H1 (cell line): ENCODE results near the gene MPV17L. TPM values are rescaled to one million over a fixed set of nuclear protein-coding genes. Genes with fewer than 3 reads are reported as not detected.

Experiments
- CBX8 ChIP-seq: fragments of 300-800, 300-1000 bp; sonication (generic); IDR thresholded peaks from 2 replicates; pipeline ENCODE4 v1.7.1; 2016; ENCODE audit warnings: low read depth, low read length, borderline replicate concordance
- CHD1 ChIP-seq: IDR thresholded peaks from 2 replicates; pipeline ENCODE4 v1.6.1; 2012; ENCODE audit warnings: low read depth, low read length, improper control_type of control experiment
- EGR1 ChIP-seq: IDR thresholded peaks from 2 replicates; pipeline ENCODE4 v1.6.1; 2011; ENCODE audit warnings: low read depth, low read length, borderline replicate concordance
- KDM4A ChIP-seq: IDR thresholded peaks from one replicate; pipeline ENCODE4 v1.7.1; 2012; ENCODE audit warnings: low read depth, mild to moderate bottlenecking, moderate library complexity, low read length, inconsistent platforms; ENCODE audit not compliant: severe bottlenecking
- MAX ChIP-seq: IDR thresholded peaks from 2 replicates; pipeline ENCODE4 v1.6.1; 2012; ENCODE audit warnings: inconsistent platforms
- POLR2A ChIP-seq, 2 experiments: IDR thresholded peaks; 1 replicate in 1 of 2; 2 replicates in 1 of 2; pipeline ENCODE4 v1.6.1; 2011; ENCODE audit warnings: low read depth in 2 of 2, low read length in 2 of 2, mild to moderate bottlenecking in 2 of 2; ENCODE audit errors: control extremely low read depth in 1 of 2
- RFX5 ChIP-seq: IDR thresholded peaks from 2 replicates; pipeline ENCODE4 v1.6.1; 2011; ENCODE audit warnings: low read depth, low read length, improper control_type of control experiment, borderline replicate concordance
- TCF12 ChIP-seq: IDR thresholded peaks from 2 replicates; pipeline ENCODE4 v1.6.1; 2011; ENCODE audit warnings: low read depth, mild to moderate bottlenecking, low read length
- USF2 ChIP-seq: IDR thresholded peaks from 2 replicates; pipeline ENCODE4 v1.6.1; 2011; ENCODE audit warnings: low read length, improper control_type of control experiment
- YY1 ChIP-seq: IDR thresholded peaks from 2 replicates; pipeline ENCODE4 v1.6.1; 2011; ENCODE audit warnings: low read depth, mild to moderate bottlenecking, low read length
- polyA plus RNA-seq, 7 experiments: library from polyadenylated mRNA; depleted of rRNA in 3 of 7; stranded (reverse) in 5 of 7; unstranded in 2 of 7; fragments of >200 nt in 5 of 7; fragments of 200-250 nt in 2 of 7; gene quantifications; 1 replicate in 5 of 7; 2 replicates in 1 of 7; 4 replicates in 1 of 7; pipeline versions ENCODE4 v1.2.1 to v1.2.3, GENCODE V29; 2011 to 2013; ENCODE audit warnings: missing spikeins in 2 of 7, mixed read lengths in 2 of 7
- total RNA-seq: library from RNA; stranded (reverse); fragmentation: NEBNext Ultra II Directional; extraction: Animal tissue kit (Norgen Biotek cat#: 25700); gene quantifications from 2 replicates; pipeline ENCODE4 v1.2.1, GENCODE V29; 2021

MPV17L gene
- total and polyA plus RNA-seq, 2 of the 8 experiments (the other 6 are each of a cell fraction or from before 2014, with no cell fraction given) = 6.7 to 8.2 TPM

DNA sequence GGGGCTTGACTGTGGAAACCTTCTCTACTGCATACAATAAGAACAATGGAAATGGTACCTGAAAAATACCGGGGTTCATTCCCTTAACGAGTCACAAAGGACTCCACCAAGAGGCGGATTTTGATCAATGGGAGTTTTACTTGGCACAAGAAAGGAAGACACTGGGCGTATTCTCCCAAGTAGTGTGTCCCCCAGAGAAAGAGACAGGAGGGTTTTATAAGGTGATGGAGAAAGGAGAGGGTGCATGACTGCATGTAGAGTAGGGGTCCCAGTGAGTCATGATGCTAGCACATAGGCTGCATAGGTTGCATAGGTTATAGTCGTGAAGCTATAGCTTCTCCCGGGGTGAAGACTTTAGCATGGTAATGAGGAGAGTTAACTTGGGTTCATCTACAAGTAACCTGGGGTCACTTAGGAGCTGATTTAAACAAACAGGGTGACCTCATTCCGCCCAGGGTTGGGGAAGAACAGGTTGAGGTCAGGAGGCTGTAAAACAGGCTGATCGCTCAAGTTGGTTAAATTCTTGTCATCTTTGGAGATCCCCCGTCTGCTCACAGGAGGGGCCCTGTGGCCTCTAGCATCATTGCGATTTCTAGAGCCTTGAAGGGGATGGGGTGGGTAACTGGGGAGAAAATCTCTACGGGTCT is 1.5 kb downstream of the MPV17L start (continued):
- TF ChIP-seq RFX5 (no peak), POLR2A (IDR thresholded peaks at IDR 0.05; ENCODE audit: control extremely low read depth in 1 of 2, low read depth in 2 of 2, low read length in 2 of 2) (no peak), TCF12 (no peak), KDM4A (no peak), CBX8 (no peak), EGR1 (no peak), MAX (no peak), CHD1 (no peak), YY1 (no peak), USF2 (no peak)
- TF ChIP-seq, all 59 proteins: peak for 0
